ENCODE results near the gene ZNF708. TPM values are rescaled to one million over a fixed set of nuclear protein-coding genes. Genes with fewer than 3 reads are reported as not detected.

Gene ZNF708
- total and polyA plus RNA-seq, 2 of the 8 experiments (the other 6 are each of a cell fraction or from before 2014, with no cell fraction given), result 4.1 to 40.0 TPM

DNA sequence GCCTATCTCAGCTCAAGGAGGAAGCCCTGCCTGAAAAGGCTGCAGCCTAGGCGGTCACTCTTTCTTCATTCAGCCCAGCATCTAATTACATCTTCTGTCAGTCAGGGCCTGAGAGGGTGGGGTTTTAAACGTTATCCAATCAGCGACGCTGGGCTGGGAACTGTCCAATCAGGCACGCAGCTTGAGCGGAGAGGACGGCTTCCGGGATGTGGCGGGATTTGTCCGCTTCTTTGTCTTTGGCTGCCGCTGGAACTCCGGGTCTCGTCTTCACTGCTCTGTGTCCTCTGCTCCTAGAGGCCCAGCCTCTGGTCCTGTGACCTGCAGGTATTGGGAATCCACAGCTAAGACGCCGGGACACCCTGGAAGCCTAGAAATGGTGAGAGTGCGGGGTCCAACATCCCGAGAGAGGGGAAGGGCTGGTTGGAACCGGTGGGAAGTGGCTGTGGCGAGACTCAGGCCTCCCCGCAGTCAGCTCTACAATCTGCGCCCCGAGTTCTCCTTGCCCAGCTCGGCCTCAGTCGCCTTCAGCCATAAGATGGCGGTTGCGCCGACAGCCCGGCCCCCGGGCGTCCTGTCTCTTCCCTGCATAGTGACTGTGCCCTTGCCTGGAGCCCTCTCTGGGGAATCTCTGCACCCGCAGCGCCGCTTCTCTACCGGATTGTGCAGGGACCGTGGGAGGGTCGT, 29.7 kb upstream of the ZNF708 start, which contains the start of gene ZNF738 (continued):
- peak; percentile 93 for TF ChIP-seq GTF2F1 (IDR thresholded peaks at IDR 0.05; ENCODE audit: borderline replicate concordance, low read depth, low read length)
